ENCODE results near the gene C16orf74.

Gene C16orf74

GRCh38 chr16:85750827-85751697 lies at the start of gene C16orf74:
Gene C16orf74 (minus strand): TSS chr16:85751096. CDS start chr16:85735217, 15,879 bp downstream.
- no peak for DNase-seq

GRCh38 chr16:85800321-85800669 lies 49.4 kb upstream of the C16orf74 start:
- DNase-seq: peak; percentile 16

- peak; percentile 90 for DNase-seq
These were observed 48.8 kb upstream of the C16orf74 start, which contains the start of the genes COX4I1 and EMC8 for GRCh38 chr16:85799497-85800320. Gene COX4I1 (plus strand): TSS chr16:85799695. CDS start chr16:85801206, 1,511 bp downstream. Gene EMC8 (minus strand): TSS chr16:85799544. CDS start chr16:85799295, 249 bp downstream.

- peak; percentile 13 for DNase-seq
These were observed 48.1 kb upstream of the C16orf74 start for GRCh38 chr16:85798901-85799496.

- no peak for DNase-seq
These were observed 47.4 kb upstream of the C16orf74 start for GRCh38 chr16:85798283-85798776.

- no peak for DNase-seq
These were observed 45.7 kb upstream of the C16orf74 start for GRCh38 chr16:85796599-85796998.

GRCh38 chr16:85796152-85796551 lies 45.3 kb upstream of the C16orf74 start:
- no peak for DNase-seq

GRCh38 chr16:85794696-85795095 lies 43.8 kb upstream of the C16orf74 start:
- DNase-seq: no peak

- no peak for DNase-seq
These were observed 42.9 kb upstream of the C16orf74 start for GRCh38 chr16:85793662-85794298.

- DNase-seq: no peak
These were observed 38.9 kb upstream of the C16orf74 start for GRCh38 chr16:85789773-85790172.

GRCh38 chr16:85788819-85789218 lies 37.9 kb upstream of the C16orf74 start:
- no peak for DNase-seq

- no peak for DNase-seq
These were observed 35.0 kb upstream of the C16orf74 start for GRCh38 chr16:85785927-85786326.

GRCh38 chr16:85784813-85785212 lies 33.9 kb upstream of the C16orf74 start:
- DNase-seq: no peak

- no peak for DNase-seq
These were observed 32.5 kb upstream of the C16orf74 start for GRCh38 chr16:85783441-85783840.

GRCh38 chr16:85782451-85782850 lies 31.6 kb upstream of the C16orf74 start:
- no peak for DNase-seq

- no peak for DNase-seq
These were observed 30.9 kb upstream of the C16orf74 start for GRCh38 chr16:85781695-85782370.

- no peak for DNase-seq
These were observed 30.3 kb upstream of the C16orf74 start for GRCh38 chr16:85781156-85781555.

GRCh38 chr16:85780281-85780680 lies 29.4 kb upstream of the C16orf74 start:
- no peak for DNase-seq

- no peak for DNase-seq
These were observed 28.0 kb upstream of the C16orf74 start for GRCh38 chr16:85778873-85779272.

GRCh38 chr16:85777583-85778310 lies 26.9 kb upstream of the C16orf74 start:
- no peak for DNase-seq

- no peak for DNase-seq
These were observed 23.9 kb upstream of the C16orf74 start for GRCh38 chr16:85774811-85775210.
